ENCODE data around the gene CFAP54.

CFAP54 gene

GRCh38 chr12:96521895-96522682 is 32.7 kb downstream of the CFAP54 start:
- TF ChIP-seq CTCF (IDR thresholded peaks at IDR 0.05; ENCODE audit: low read depth, low read length, missing control alignments): no peak
- H3K4me3 ChIP-seq (replicated peaks; ENCODE audit: low read depth, low read length): no peak overlapping the region
- DNase-seq (ENCODE audit: extremely low read depth, low read depth): no peak

GRCh38 chr12:96522690-96523089 is 33.3 kb downstream of the CFAP54 start:
- no peak overlapping the region for H3K4me3 ChIP-seq (replicated peaks; ENCODE audit: low read depth, low read length)
- no peak for TF ChIP-seq CTCF (IDR thresholded peaks at IDR 0.05; ENCODE audit: low read depth, low read length, missing control alignments)
- DNase-seq (ENCODE audit: extremely low read depth, low read depth): no peak

GRCh38 chr12:96526110-96526509 is 36.7 kb downstream of the CFAP54 start:
- no peak for DNase-seq (ENCODE audit: extremely low read depth, low read depth)
- TF ChIP-seq CTCF (IDR thresholded peaks at IDR 0.05; ENCODE audit: low read depth, low read length, missing control alignments): no peak
- H3K4me3 ChIP-seq (replicated peaks; ENCODE audit: low read depth, low read length): no peak overlapping the region

GRCh38 chr12:96529912-96530311 is 40.5 kb downstream of the CFAP54 start:
- H3K4me3 ChIP-seq (replicated peaks; ENCODE audit: low read depth, low read length): no peak overlapping the region
- DNase-seq (ENCODE audit: extremely low read depth, low read depth): no peak
- TF ChIP-seq CTCF (IDR thresholded peaks at IDR 0.05; ENCODE audit: low read depth, low read length, missing control alignments): no peak

GRCh38 chr12:96534339-96534738 is 45.0 kb downstream of the CFAP54 start:
- H3K4me3 ChIP-seq (replicated peaks; ENCODE audit: low read depth, low read length): no peak overlapping the region
- no peak for TF ChIP-seq CTCF (IDR thresholded peaks at IDR 0.05; ENCODE audit: low read depth, low read length, missing control alignments)
- DNase-seq (ENCODE audit: extremely low read depth, low read depth): no peak

GRCh38 chr12:96548384-96548783 is 59.0 kb downstream of the CFAP54 start:
- TF ChIP-seq CTCF (IDR thresholded peaks at IDR 0.05; ENCODE audit: low read depth, low read length, missing control alignments): no peak
- H3K4me3 ChIP-seq (replicated peaks; ENCODE audit: low read depth, low read length): no peak overlapping the region
- DNase-seq (ENCODE audit: extremely low read depth, low read depth): no peak

- no peak overlapping the region for H3K4me3 ChIP-seq (replicated peaks; ENCODE audit: low read depth, low read length)
- TF ChIP-seq CTCF (IDR thresholded peaks at IDR 0.05; ENCODE audit: low read depth, low read length, missing control alignments): no peak
- no peak for DNase-seq (ENCODE audit: extremely low read depth, low read depth)
Measured at GRCh38 chr12:96549341-96549740, 60.0 kb downstream of the CFAP54 start.

Data from HFF-Myc (cell line).